Right renal cortex interstitium (tissue), 3 donors: ENCODE data around the gene PPP4R3A. TPM values are rescaled to one million over a fixed set of nuclear protein-coding genes. Genes with fewer than 3 reads are reported as not detected.
"Not testable (repeated sequence)": the region's sequence is repeated elsewhere in the genome, so short reads cannot be mapped to it uniquely, and the experiment has no call there.

Experiments used
- DNase-seq, 3 donors: peaks; one replicate each; pipeline ENCODE4 v3.0.0-alpha.2; 2013; ENCODE audit warnings: low read depth in 3 of 3, low spot score in 2 of 3
- polyA plus RNA-seq, 3 donors: library from polyadenylated mRNA; unstranded; fragments of 120-200 nt; gene quantifications; one replicate each; pipeline ENCODE4 v1.2.1, GENCODE V29; 2013; ENCODE audit not compliant: insufficient read length in 3 of 3

Gene PPP4R3A
- polyA plus RNA-seq, 3 donors = 110 to 117 (median 114) TPM

GRCh38 chr14:91410771-91411536, 99.2 kb downstream of the PPP4R3A start:
- DNase-seq = no peak

- DNase-seq = no peak
Measured at GRCh38 chr14:91409928-91410718, 100.0 kb downstream of the PPP4R3A start.

GRCh38 chr14:91409240-91409639, 100.9 kb downstream of the PPP4R3A start:
- DNase-seq = not testable (repeated sequence)

Other genes with a start within 250 kb of the PPP4R3A start
- 10 to 100 TPM; 28.7 to 35.2 (median 31.2) TPM for gene CCDC88C, start 92.5 kb downstream of the PPP4R3A start, polyA plus RNA-seq
- under 1 TPM; 0.32 to 0.58 (median 0.34) TPM for gene CATSPERB, start 221.8 kb upstream of the PPP4R3A start, polyA plus RNA-seq